HG03060 (cell line): ENCODE results near the gene CCDC85C.

Source experiments
- ATAC-seq: cut with Tn5 transposase; IDR thresholded peaks from one replicate; pipeline ENCODE4 v1.9.1; 2021; ENCODE audit warnings: low read depth, moderate number of reproducible peaks; ENCODE audit not compliant: unreplicated experiment

Gene CCDC85C

GRCh38 chr14:99527427-99528076, 76.5 kb downstream of the CCDC85C start:
- no peak for ATAC-seq

GRCh38 chr14:99527026-99527425, 77.0 kb downstream of the CCDC85C start:
- no peak for ATAC-seq

GRCh38 chr14:99525699-99526080, 78.3 kb downstream of the CCDC85C start:
- no peak for ATAC-seq

GRCh38 chr14:99524804-99525698, 79.0 kb downstream of the CCDC85C start:
- no peak for ATAC-seq

GRCh38 chr14:99524091-99524661, 79.8 kb downstream of the CCDC85C start:
- ATAC-seq: no peak

GRCh38 chr14:99523704-99524055, 80.3 kb downstream of the CCDC85C start:
- ATAC-seq: no peak

GRCh38 chr14:99522934-99523703, 80.9 kb downstream of the CCDC85C start:
- no peak for ATAC-seq

- ATAC-seq: no peak
Observed at GRCh38 chr14:99522457-99522891, 81.5 kb downstream of the CCDC85C start.

- no peak for ATAC-seq
Observed at GRCh38 chr14:99522025-99522401, 82.0 kb downstream of the CCDC85C start.

GRCh38 chr14:99521176-99522024, 82.6 kb downstream of the CCDC85C start:
- ATAC-seq: no peak

- ATAC-seq: no peak
Observed at GRCh38 chr14:99520571-99521081, 83.4 kb downstream of the CCDC85C start.

- no peak for ATAC-seq
Observed at GRCh38 chr14:99519931-99520421, 84.0 kb downstream of the CCDC85C start.

GRCh38 chr14:99519347-99519881, 84.6 kb downstream of the CCDC85C start:
- no peak for ATAC-seq

- peak; percentile 43 for ATAC-seq
Observed at GRCh38 chr14:99518441-99519346, 85.3 kb downstream of the CCDC85C start.

- no peak for ATAC-seq
Observed at GRCh38 chr14:99517643-99518381, 86.2 kb downstream of the CCDC85C start.

GRCh38 chr14:99516871-99517642, 87.0 kb downstream of the CCDC85C start:
- ATAC-seq: no peak
